Vagina (tissue), 2 donors: Measurements from ENCODE around the gene SHCBP1L.

ENCODE experiments used
- CTCF ChIP-seq, 3 experiments: fragments of 450-650 bp in 2 of 3; fragments of 200-600 bp in 1 of 3; sonication (generic) in 1 of 3; IDR thresholded peaks; one replicate each; pipeline ENCODE4 v1.5.1; 2017 to 2019; ENCODE audit warnings: antibody characterized with exemption in 3 of 3, mild to moderate bottlenecking in 2 of 3, moderate library complexity in 2 of 3
- POLR2A ChIP-seq, 2 donors: fragments of 450-650 bp; IDR thresholded peaks; one replicate each; pipeline ENCODE4 v1.6.1; 2017; ENCODE audit warnings: antibody characterized with exemption in 2 of 2, mild to moderate bottlenecking in 2 of 2, moderate library complexity in 2 of 2

- TF ChIP-seq CTCF (IDR thresholded peaks at IDR 0.05) = no peak
- no peak for TF ChIP-seq POLR2A (IDR thresholded peaks at IDR 0.05)
Measured at GRCh38 chr1:182953826-182954225, 860 bp upstream of the SHCBP1L start.
